ENCODE measurements around the gene EEF1A2.
A peak's percentile ranks its signal among the peaks of the same experiment; 100 is the strongest.

Gene EEF1A2

GRCh38 chr20:63529861-63530787 lies 31.2 kb upstream of the EEF1A2 start:
- DNase-seq = no peak
- H3K4me3 ChIP-seq (ENCODE audit: insufficient read depth, low read depth, low read length, poor library complexity, severe bottlenecking) = no peak overlapping the region
- no peaks in the 10 kb centered on the region for H3K27me3 ChIP-seq (replicated peaks; ENCODE audit: control insufficient read depth, insufficient read depth, low read length, poor library complexity, severe bottlenecking)
- no peak overlapping the region for H3K27ac ChIP-seq (ENCODE audit: insufficient read depth, low read length, poor library complexity, severe bottlenecking)
- no peaks in the 10 kb centered on the region for H3K4me1 ChIP-seq (ENCODE audit: control insufficient read depth, insufficient read depth, low read length, poor library complexity, severe bottlenecking)
- no peaks in the 10 kb centered on the region for H3K9me3 ChIP-seq (ENCODE audit: control insufficient read depth, low read length)
- H3K36me3 ChIP-seq (ENCODE audit: control insufficient read depth, insufficient read depth, low read length) = no peaks in the 10 kb centered on the region

GRCh38 chr20:63529180-63529860 lies 30.4 kb upstream of the EEF1A2 start:
- Histone ChIP-seq H3K27ac (ENCODE audit: insufficient read depth, low read length, poor library complexity, severe bottlenecking) (no peak overlapping the region), H3K4me1 (ENCODE audit: control insufficient read depth, insufficient read depth, low read length, poor library complexity, severe bottlenecking) (no peaks in the 10 kb centered on the region), H3K27me3 (replicated peaks; ENCODE audit: control insufficient read depth, insufficient read depth, low read length, poor library complexity, severe bottlenecking) (no peaks in the 10 kb centered on the region), H3K36me3 (ENCODE audit: control insufficient read depth, insufficient read depth, low read length) (no peaks in the 10 kb centered on the region), H3K4me3 (ENCODE audit: insufficient read depth, low read depth, low read length, poor library complexity, severe bottlenecking) (no peak overlapping the region), H3K9me3 (ENCODE audit: control insufficient read depth, low read length) (no peaks in the 10 kb centered on the region)
- no peak for DNase-seq

DNA sequence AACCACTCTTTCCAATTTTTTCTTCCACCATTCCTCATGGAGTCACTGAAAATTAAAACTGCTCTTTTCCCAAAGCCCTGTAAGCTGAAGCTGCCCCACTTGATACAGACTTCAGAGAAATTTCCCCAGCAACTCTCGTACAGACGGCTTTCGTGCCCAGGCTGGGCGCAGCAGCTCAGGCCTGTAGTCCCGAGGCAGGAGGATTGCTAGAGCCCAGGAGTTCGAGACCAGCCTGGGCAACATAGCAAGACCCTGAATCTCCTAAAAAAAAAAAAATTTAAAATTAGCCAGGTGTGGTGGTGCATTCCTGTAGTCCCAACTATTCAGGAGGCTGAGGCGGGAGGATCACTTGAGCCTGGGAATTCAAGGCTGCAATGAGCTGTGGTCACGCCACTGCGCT lies 28.3 kb upstream of the EEF1A2 start:
- H3K36me3 ChIP-seq (ENCODE audit: control insufficient read depth, insufficient read depth, low read length) = peaks cover 10% of the 10 kb centered on the region

DNA sequence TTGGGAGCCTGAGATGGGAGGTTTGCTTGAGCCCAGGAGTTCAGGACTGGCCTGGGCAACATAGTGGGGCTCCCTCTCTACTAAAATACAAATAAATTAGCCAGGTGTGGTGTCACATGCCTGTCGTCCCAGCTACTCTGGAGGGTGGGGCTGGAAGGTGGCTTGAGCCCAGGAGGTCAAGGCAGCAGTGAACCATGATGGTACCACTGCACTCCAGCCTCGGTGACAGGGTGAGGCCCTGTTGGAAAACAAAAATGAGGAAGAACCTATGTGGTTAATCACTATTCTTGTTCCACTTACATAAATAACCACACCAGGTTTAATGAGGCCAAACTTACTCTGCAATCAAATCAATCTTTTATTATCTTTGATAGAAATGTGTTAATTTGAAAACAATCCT lies 27.1 kb upstream of the EEF1A2 start:
- no peaks in the 10 kb centered on the region for H3K9me3 ChIP-seq (ENCODE audit: control insufficient read depth, low read length)
- H3K4me1 ChIP-seq (ENCODE audit: control insufficient read depth, insufficient read depth, low read length, poor library complexity, severe bottlenecking) = peaks cover 16% of the 10 kb centered on the region
- H3K4me3 ChIP-seq (ENCODE audit: insufficient read depth, low read depth, low read length, poor library complexity, severe bottlenecking) = no peak overlapping the region
- H3K27me3 ChIP-seq (replicated peaks; ENCODE audit: control insufficient read depth, insufficient read depth, low read length, poor library complexity, severe bottlenecking) = no peaks in the 10 kb centered on the region
- peaks cover 10% of the 10 kb centered on the region for H3K36me3 ChIP-seq (ENCODE audit: control insufficient read depth, insufficient read depth, low read length)
- no peak overlapping the region for H3K27ac ChIP-seq (ENCODE audit: insufficient read depth, low read length, poor library complexity, severe bottlenecking)
- DNase-seq = no peak

More for the DNA sequence above, 28.3 kb upstream of the EEF1A2 start:
- Histone ChIP-seq H3K4me3 (ENCODE audit: insufficient read depth, low read depth, low read length, poor library complexity, severe bottlenecking) (no peak overlapping the region), H3K27me3 (replicated peaks; ENCODE audit: control insufficient read depth, insufficient read depth, low read length, poor library complexity, severe bottlenecking) (no peaks in the 10 kb centered on the region), H3K4me1 (ENCODE audit: control insufficient read depth, insufficient read depth, low read length, poor library complexity, severe bottlenecking) (peaks cover 5% of the 10 kb centered on the region), H3K9me3 (ENCODE audit: control insufficient read depth, low read length) (no peaks in the 10 kb centered on the region), H3K27ac (ENCODE audit: insufficient read depth, low read length, poor library complexity, severe bottlenecking) (no peak overlapping the region)
- DNase-seq = no peak

GRCh38 chr20:63525185-63525584 lies 26.3 kb upstream of the EEF1A2 start:
- H3K27ac ChIP-seq (ENCODE audit: insufficient read depth, low read length, poor library complexity, severe bottlenecking) = no peak overlapping the region
- H3K4me1 ChIP-seq (ENCODE audit: control insufficient read depth, insufficient read depth, low read length, poor library complexity, severe bottlenecking) = peaks cover 16% of the 10 kb centered on the region
- peaks cover 10% of the 10 kb centered on the region for H3K36me3 ChIP-seq (ENCODE audit: control insufficient read depth, insufficient read depth, low read length)
- no peaks in the 10 kb centered on the region for H3K27me3 ChIP-seq (replicated peaks; ENCODE audit: control insufficient read depth, insufficient read depth, low read length, poor library complexity, severe bottlenecking)
- DNase-seq = no peak
- no peak overlapping the region for H3K4me3 ChIP-seq (ENCODE audit: insufficient read depth, low read depth, low read length, poor library complexity, severe bottlenecking)
- H3K9me3 ChIP-seq (ENCODE audit: control insufficient read depth, low read length) = no peaks in the 10 kb centered on the region

DNA sequence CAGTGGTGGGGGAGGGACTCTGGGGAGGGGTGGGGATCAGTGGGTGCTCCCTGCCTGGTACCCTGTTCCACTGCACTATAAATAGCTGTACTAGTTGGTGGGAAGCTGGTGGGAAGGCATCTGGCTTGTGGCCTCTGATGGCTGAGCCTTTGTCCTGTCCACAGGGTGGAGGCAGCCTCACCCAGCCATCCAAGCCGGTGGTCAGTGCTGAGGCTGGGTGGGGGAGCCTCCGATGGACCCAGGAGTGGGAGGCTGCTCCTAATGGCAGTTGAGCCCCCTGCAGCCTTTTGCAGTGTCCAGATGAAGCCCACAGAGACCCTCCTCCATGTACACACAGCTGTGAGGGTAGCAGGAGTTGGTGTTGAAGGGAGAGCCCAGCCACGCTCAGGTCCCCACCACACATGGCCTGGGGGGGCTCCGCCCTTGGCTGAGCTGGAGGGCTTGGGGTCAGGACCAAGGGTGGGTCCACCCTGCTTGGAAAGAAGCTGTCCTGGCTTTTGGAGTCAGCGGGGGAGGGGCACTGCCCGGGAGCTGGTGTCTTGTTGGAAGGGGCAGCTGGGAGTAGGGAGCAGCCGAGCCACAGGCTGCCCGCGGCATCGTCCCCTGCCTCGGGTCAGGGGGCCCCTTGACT lies 24.2 kb upstream of the EEF1A2 start:
- no peak overlapping the region for H3K4me3 ChIP-seq (ENCODE audit: insufficient read depth, low read depth, low read length, poor library complexity, severe bottlenecking)
- H3K27ac ChIP-seq (ENCODE audit: insufficient read depth, low read length, poor library complexity, severe bottlenecking) = no peak overlapping the region
- peaks cover 10% of the 10 kb centered on the region for H3K36me3 ChIP-seq (ENCODE audit: control insufficient read depth, insufficient read depth, low read length)
- no peaks in the 10 kb centered on the region for H3K9me3 ChIP-seq (ENCODE audit: control insufficient read depth, low read length)
- no peaks in the 10 kb centered on the region for H3K27me3 ChIP-seq (replicated peaks; ENCODE audit: control insufficient read depth, insufficient read depth, low read length, poor library complexity, severe bottlenecking)
- peaks cover 25% of the 10 kb centered on the region for H3K4me1 ChIP-seq (ENCODE audit: control insufficient read depth, insufficient read depth, low read length, poor library complexity, severe bottlenecking)
- DNase-seq = no peak

DNA sequence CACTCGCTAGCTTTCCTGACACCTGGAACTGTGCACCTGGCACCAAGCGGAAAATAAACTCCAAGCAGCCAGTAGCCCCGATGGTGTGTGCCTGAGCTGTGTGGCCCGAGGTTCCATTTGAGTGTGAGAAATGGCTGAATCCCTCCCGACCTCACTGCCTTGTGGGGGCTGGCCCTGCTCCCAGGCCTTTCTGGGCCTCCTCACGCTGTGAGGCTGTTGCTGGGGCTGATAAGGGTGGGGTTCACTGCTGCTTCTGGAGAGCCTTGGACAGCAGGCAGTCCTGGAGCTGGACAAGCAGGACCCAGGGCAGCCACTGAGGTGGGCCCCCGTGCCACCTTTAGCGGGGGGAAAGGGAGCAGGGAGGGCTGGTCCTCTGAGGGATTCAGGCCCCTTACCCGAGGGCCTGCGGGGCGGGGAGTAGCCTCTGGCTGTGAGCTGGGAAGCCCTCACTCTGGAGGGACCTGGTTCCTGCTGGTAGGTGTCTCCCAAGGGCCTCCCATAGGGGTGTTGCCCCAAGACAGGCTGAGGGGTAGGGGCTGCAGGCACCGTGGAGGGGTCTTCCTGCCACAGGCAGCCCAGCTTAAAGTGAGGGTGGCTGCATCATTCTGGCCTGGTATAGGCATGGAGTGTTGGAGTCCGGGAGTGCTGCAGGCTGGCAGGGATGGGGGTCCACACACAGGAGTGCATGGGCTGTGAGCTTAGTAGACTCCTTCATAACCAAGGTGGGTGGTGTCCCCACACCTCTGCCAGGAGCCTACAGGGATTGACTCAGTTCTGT lies 23.4 kb upstream of the EEF1A2 start:
- no peaks in the 10 kb centered on the region for H3K27me3 ChIP-seq (replicated peaks; ENCODE audit: control insufficient read depth, insufficient read depth, low read length, poor library complexity, severe bottlenecking)
- H3K4me3 ChIP-seq (ENCODE audit: insufficient read depth, low read depth, low read length, poor library complexity, severe bottlenecking) = no peak overlapping the region
- DNase-seq = no peak
- no peak overlapping the region for H3K27ac ChIP-seq (ENCODE audit: insufficient read depth, low read length, poor library complexity, severe bottlenecking)
- H3K4me1 ChIP-seq (ENCODE audit: control insufficient read depth, insufficient read depth, low read length, poor library complexity, severe bottlenecking) = peaks cover 25% of the 10 kb centered on the region
- no peaks in the 10 kb centered on the region for H3K9me3 ChIP-seq (ENCODE audit: control insufficient read depth, low read length)
- H3K36me3 ChIP-seq (ENCODE audit: control insufficient read depth, insufficient read depth, low read length) = peaks cover 10% of the 10 kb centered on the region

- H3K27me3 ChIP-seq (replicated peaks; ENCODE audit: control insufficient read depth, insufficient read depth, low read length, poor library complexity, severe bottlenecking) = no peaks in the 10 kb centered on the region
- peak overlapping the region; percentile 76 for H3K4me3 ChIP-seq (ENCODE audit: insufficient read depth, low read depth, low read length, poor library complexity, severe bottlenecking)
- peaks cover 25% of the 10 kb centered on the region for H3K4me1 ChIP-seq (ENCODE audit: control insufficient read depth, insufficient read depth, low read length, poor library complexity, severe bottlenecking)
- no peak for DNase-seq
- no peaks in the 10 kb centered on the region for H3K9me3 ChIP-seq (ENCODE audit: control insufficient read depth, low read length)
- H3K27ac ChIP-seq (ENCODE audit: insufficient read depth, low read length, poor library complexity, severe bottlenecking) = peak overlapping the region; percentile 70
- H3K36me3 ChIP-seq (ENCODE audit: control insufficient read depth, insufficient read depth, low read length) = peaks cover 10% of the 10 kb centered on the region
Measured at GRCh38 chr20:63521602-63522001, 22.7 kb upstream of the EEF1A2 start.

DNA sequence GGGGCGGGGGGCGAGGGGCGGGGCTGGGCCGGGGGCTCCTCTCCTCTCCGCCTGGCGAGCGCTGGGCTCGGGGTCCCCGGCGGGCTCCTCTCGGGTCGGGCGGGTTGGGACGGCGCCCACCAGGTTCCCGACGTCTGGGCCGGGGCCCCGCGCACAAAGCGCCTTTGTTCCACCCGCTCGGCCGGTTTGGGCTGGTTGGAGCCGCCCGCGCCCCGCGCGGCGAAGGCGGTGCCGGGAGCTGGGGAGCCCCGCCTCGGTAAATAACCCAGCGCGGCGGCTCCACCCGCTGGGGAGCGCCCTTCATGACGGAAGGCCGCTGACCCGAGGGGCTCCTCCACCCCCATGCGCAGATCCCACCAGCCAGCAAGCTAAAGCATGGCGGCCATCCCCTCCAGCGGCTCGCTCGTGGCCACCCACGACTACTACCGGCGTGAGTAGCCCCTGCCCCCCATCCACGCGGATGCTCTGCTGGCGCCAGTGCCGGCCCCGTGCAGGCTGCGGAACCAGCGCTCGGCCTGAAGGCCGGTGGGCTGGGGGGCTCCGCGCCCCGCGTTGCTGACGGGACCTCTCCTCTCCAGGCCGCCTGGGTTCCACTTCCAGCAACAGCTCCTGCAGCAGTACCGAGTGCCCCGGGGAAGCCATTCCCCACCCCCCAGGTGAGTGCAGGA lies 22.2 kb upstream of the EEF1A2 start:
- Histone ChIP-seq H3K27ac (ENCODE audit: insufficient read depth, low read length, poor library complexity, severe bottlenecking) (peak overlapping the region; percentile 70), H3K4me3 (ENCODE audit: insufficient read depth, low read depth, low read length, poor library complexity, severe bottlenecking) (peak overlapping the region; percentile 76), H3K36me3 (ENCODE audit: control insufficient read depth, insufficient read depth, low read length) (peaks cover 10% of the 10 kb centered on the region), H3K27me3 (replicated peaks; ENCODE audit: control insufficient read depth, insufficient read depth, low read length, poor library complexity, severe bottlenecking) (no peaks in the 10 kb centered on the region), H3K4me1 (ENCODE audit: control insufficient read depth, insufficient read depth, low read length, poor library complexity, severe bottlenecking) (peaks cover 25% of the 10 kb centered on the region), H3K9me3 (ENCODE audit: control insufficient read depth, low read length) (no peaks in the 10 kb centered on the region)
- DNase-seq = peak; percentile 34 to 49 (median 47)

Measured in effector memory CD4-positive, alpha-beta T cell (primary cell).